Endothelial cell of umbilical vein (primary cell): ENCODE results near the gene DTWD2. TPM values are rescaled to one million over a fixed set of nuclear protein-coding genes. Genes with fewer than 3 reads are reported as not detected.

Experiments
- BruUV-seq: library from RNA; stranded (reverse); fragments of 400-500 nt; replicated peaks from 2 replicates; lab custom pipeline; 2021; lab: Mats Ljungman, UMichigan
- CTCF ChIA-PET: fragments of 300-600, 350-600 bp; sonication (Branson Sonifier 250); formaldehyde crosslinking; loops from one replicate; lab custom pipeline; 2021; ENCODE audit warnings: antibody characterized with exemption, inconsistent platforms; lab: Charles Lee
- POLR2A ChIA-PET: fragments of 300-600, 350-600 bp; sonication (Branson Sonifier 250); formaldehyde crosslinking; loops from one replicate; lab custom pipeline; 2021; ENCODE audit warnings: antibody characterized with exemption, inconsistent platforms; lab: Charles Lee
- DNase-seq: peaks from one replicate; pipeline ENCODE4 v3.0.0-alpha.2; 2011; ENCODE audit warnings: low read depth, low spot score
- FAIRE-seq: peaks from 2 replicates; lab custom pipeline; 2011; peaks lifted over from hg19 to GRCh38; lab: Jason Lieb, UNC
- H2AFZ ChIP-seq: 2 replicates; pipeline ENCODE4 v1.6.0; 2012; ENCODE audit warnings: low read depth, low read length, control low read depth, inconsistent platforms
- H3K27ac ChIP-seq: 2 replicates; pipeline ENCODE4 v1.5.1; 2011; ENCODE audit warnings: low read depth, mild to moderate bottlenecking, control low read depth, low read length, moderate library complexity; ENCODE audit not compliant: insufficient read depth
- H3K27me3 ChIP-seq, 2 experiments: 2 replicates each; pipeline versions ENCODE4 v1.6.0 to v1.6.1; 2011; ENCODE audit warnings: low read length in 2 of 2, mixed read lengths in 1 of 2; ENCODE audit not compliant: control insufficient read depth in 2 of 2, insufficient read depth in 2 of 2
- H3K36me3 ChIP-seq, 2 experiments: 2 replicates in 1 of 2; 3 replicates in 1 of 2; pipeline ENCODE4 v1.5.1; 2011; ENCODE audit warnings: low read length in 2 of 2, mild to moderate bottlenecking in 1 of 2, moderate library complexity in 1 of 2; ENCODE audit not compliant: control insufficient read depth in 2 of 2, insufficient read depth in 2 of 2; ENCODE audit errors: extremely low read depth in 1 of 2
- H3K4me1 ChIP-seq: 3 replicates; pipeline ENCODE4 v1.5.1; 2011; ENCODE audit warnings: mild to moderate bottlenecking, low read length; ENCODE audit not compliant: control insufficient read depth, insufficient read depth; ENCODE audit errors: extremely low read depth
- H3K4me2 ChIP-seq: 2 replicates; pipeline ENCODE4 v1.6.1; 2011; ENCODE audit warnings: low read length, control low read depth, mixed read lengths; ENCODE audit not compliant: insufficient read depth
- H3K4me3 ChIP-seq, 3 experiments: fragments of 200-600 bp in 1 of 3; sonication (generic), shearing (Covaris generic) in 1 of 3; replicated peaks in 1 of 3; 2 replicates each; pipeline ENCODE4 v1.5.1; 2011 to 2016; ENCODE audit warnings: control low read depth in 3 of 3, low read length in 3 of 3, mild to moderate bottlenecking in 2 of 3, inconsistent platforms in 1 of 3, low read depth in 1 of 3, moderate library complexity in 1 of 3; ENCODE audit not compliant: insufficient read depth in 1 of 3
- H3K79me2 ChIP-seq: 2 replicates; pipeline ENCODE4 v1.6.0; 2012; ENCODE audit warnings: low read length, inconsistent platforms; ENCODE audit not compliant: control insufficient read depth, insufficient read depth
- H3K9ac ChIP-seq: replicated peaks from 2 replicates; pipeline ENCODE3; 2011; ENCODE audit warnings: low read length, control low read depth; ENCODE audit not compliant: insufficient read depth; ENCODE audit errors: extremely low read depth
- H3K9me1 ChIP-seq: replicated peaks from 3 replicates; pipeline ENCODE4 v1.6.0; 2011; ENCODE audit warnings: mild to moderate bottlenecking, low read length; ENCODE audit not compliant: control insufficient read depth, insufficient read depth; ENCODE audit errors: extremely low read depth
- H3K9me3 ChIP-seq: replicated peaks from 2 replicates; pipeline ENCODE4 v1.5.1; 2012; ENCODE audit warnings: low read length, inconsistent platforms; ENCODE audit not compliant: control insufficient read depth, insufficient read depth
- H4K20me1 ChIP-seq: replicated peaks from 2 replicates; pipeline ENCODE3; 2011; ENCODE audit warnings: mild to moderate bottlenecking, low read length; ENCODE audit not compliant: control insufficient read depth, insufficient read depth; ENCODE audit errors: extremely low read depth
- EZH2 ChIP-seq: IDR thresholded peaks from 2 replicates; pipeline ENCODE4 v1.6.1; 2012; ENCODE audit warnings: borderline replicate concordance, low read depth, mild to moderate bottlenecking, moderate library complexity, low read length, inconsistent platforms; ENCODE audit not compliant: severe bottlenecking
- FOS ChIP-seq: IDR thresholded peaks from 2 replicates; pipeline ENCODE4 v1.6.1; 2011; ENCODE audit warnings: mild to moderate bottlenecking, low read length, moderate library complexity, borderline replicate concordance; ENCODE audit not compliant: insufficient read depth
- GATA2 ChIP-seq: IDR thresholded peaks from 2 replicates; pipeline ENCODE4 v1.7.0; 2011; ENCODE audit warnings: low read depth, mild to moderate bottlenecking, moderate library complexity, mixed read lengths, low read length; ENCODE audit not compliant: insufficient read length, insufficient read depth
- JUN ChIP-seq: IDR thresholded peaks from 2 replicates; pipeline ENCODE4 v1.6.1; 2011; ENCODE audit warnings: borderline replicate concordance, low read depth; ENCODE audit not compliant: insufficient read length, insufficient read depth
- MYC ChIP-seq: IDR thresholded peaks from one replicate; pipeline ENCODE4 v1.6.1; 2011; ENCODE audit warnings: mild to moderate bottlenecking, low read depth, low read length
- POLR2A ChIP-seq: IDR thresholded peaks from 2 replicates; pipeline ENCODE4 v1.6.1; 2012; ENCODE audit warnings: low read depth, mild to moderate bottlenecking, control low read depth, low read length
- POLR2AphosphoS5 ChIP-seq: IDR thresholded peaks from 2 replicates; pipeline ENCODE4 v1.6.1; 2012; ENCODE audit warnings: low read depth, mild to moderate bottlenecking, control low read depth, low read length, moderate library complexity; ENCODE audit not compliant: insufficient read depth
- dilution Hi-C: fragments of 300-500 bp; cut with MboI; formaldehyde crosslinking; loops from one replicate; pipeline ENCODE4 v1.15.0; 2019; ENCODE audit warnings: low sequenced_read_pairs; ENCODE audit not compliant: extremely low pct_ligation_motif_present
- intact Hi-C: fragments of 100-400 bp; cut with micrococcal nuclease; formaldehyde crosslinking; loops from one replicate; pipeline ENCODE4 v1.10.0; 2022
- polyA plus RNA-seq, 4 experiments: library from polyadenylated mRNA; depleted of rRNA in 3 of 4; stranded (reverse) in 3 of 4; unstranded in 1 of 4; fragments of >200 nt; gene quantifications; 2 replicates each; pipeline versions ENCODE4 v1.2.1 to v1.2.3, GENCODE V29; 2011 to 2012; ENCODE audit warnings: missing spikeins in 1 of 4
- total RNA-seq: library from RNA; stranded (reverse); gene quantifications from 2 replicates; pipeline ENCODE4 v1.2.3, GENCODE V29; 2021
- TF ChIP-seq, protein P1 (sequence below): IDR thresholded peaks from 2 replicates; pipeline ENCODE4 v1.6.1; 2011; ENCODE audit not compliant: insufficient read depth, insufficient read length

Gene DTWD2
- total and polyA plus RNA-seq, 2 donors (not counting 3 experiments of a cell fraction or from before 2014, with no cell fraction given): 0.99 to 1.1 TPM

DNA sequence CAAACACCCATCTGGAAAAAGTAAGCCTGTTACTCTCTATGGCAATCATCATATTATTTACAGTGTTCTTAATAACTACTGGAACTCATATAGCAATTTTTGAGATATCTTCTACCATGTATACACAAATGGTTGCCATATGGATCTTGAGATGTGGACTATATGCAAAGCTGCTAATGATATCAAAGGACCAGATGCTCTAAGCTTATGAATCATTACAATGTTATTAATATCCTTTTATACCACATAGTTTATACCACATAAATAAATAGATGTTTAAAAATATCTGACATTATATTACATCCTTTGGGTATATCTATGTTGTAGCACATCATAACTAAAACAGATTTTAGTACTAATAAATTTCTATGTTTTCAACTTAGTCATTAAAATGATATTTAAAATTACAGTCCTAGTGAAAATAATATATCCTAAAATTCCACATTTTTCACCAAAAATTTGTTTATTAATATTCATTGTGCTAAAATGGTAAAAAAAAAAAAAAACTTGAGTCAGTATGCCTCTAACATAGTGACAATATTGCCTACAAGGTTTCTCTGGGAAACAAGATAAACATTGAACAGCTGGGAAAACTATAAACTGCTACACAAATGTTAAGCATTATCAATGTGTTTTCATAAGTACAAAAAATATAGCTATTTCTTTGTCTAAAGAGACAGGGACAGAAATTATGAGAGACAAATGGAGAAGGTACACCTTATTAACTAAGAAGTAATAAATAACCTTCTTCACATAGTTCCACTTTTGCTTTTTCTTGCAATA, 85.5 kb downstream of the DTWD2 start:
- POLR2A ChIA-PET: no interaction called here
- no peak overlapping the region for H3K27ac ChIP-seq

DNA sequence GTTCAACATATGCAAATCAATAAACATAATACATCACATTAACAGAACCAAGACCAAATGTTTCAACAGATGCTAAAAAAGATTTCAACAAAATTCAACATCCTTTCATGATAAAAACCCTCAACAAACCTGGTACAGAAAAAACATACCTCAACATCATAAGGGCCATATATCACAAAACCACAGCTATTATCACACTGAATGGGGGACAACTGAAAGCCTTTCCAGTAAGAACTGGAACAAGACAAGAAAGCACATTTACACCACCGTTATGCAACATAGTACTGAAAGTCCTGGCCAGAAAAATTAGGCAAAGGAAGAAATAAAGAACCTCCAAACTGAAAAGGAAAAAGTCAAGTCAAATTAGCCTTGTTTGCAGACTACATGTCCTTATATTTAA, 93.6 kb downstream of the DTWD2 start:
- ChIA-PET CTCF (interaction anchor here (1.7 kb wide), 1 partner anchor 11 kb away, joined by 5 read pairs; no protein-coding TSS in a partner anchor), POLR2A (no interaction called here)
- intact Hi-C loops (no loop called here), dilution Hi-C loops (no loop called here)
- TF ChIP-seq GATA2 (no peak), POLR2A (no peak), MYC (no peak), FOS (no peak), EZH2 (no peak)
- DNase-seq (no peak), FAIRE-seq (no peak)
- H3K27ac ChIP-seq: no peak overlapping the region
- H4K20me1 ChIP-seq: no peaks in the 10 kb centered on the region
- no peaks in the 10 kb centered on the region for H3K27me3 ChIP-seq
- no peaks in the 10 kb centered on the region for H3K9me3 ChIP-seq
- H3K36me3 ChIP-seq: no peaks in the 10 kb centered on the region
- H3K9me1 ChIP-seq: no peaks in the 10 kb centered on the region
- no TSS peak for BruUV-seq
- no peak overlapping the region for H3K9ac ChIP-seq
- H3K79me2 ChIP-seq: no peaks in the 10 kb centered on the region
- no peak overlapping the region for H2AFZ ChIP-seq
- H3K4me3 ChIP-seq: no peak overlapping the region
- H3K4me2 ChIP-seq: no peak overlapping the region
- no peaks in the 10 kb centered on the region for H3K4me1 ChIP-seq

More for the DNA sequence above, 85.5 kb downstream of the DTWD2 start:
- Histone ChIP-seq H3K4me3 (no peak overlapping the region), H3K9ac (no peak overlapping the region), H4K20me1 (no peaks in the 10 kb centered on the region), H3K4me2 (no peak overlapping the region), H3K79me2 (no peaks in the 10 kb centered on the region), H3K4me1 (no peaks in the 10 kb centered on the region), H3K27me3 (no peaks in the 10 kb centered on the region), H3K9me1 (no peaks in the 10 kb centered on the region), H3K36me3 (no peaks in the 10 kb centered on the region), H3K9me3 (no peaks in the 10 kb centered on the region), H2AFZ (no peak overlapping the region)
- no TSS peak for BruUV-seq
- TF ChIP-seq GATA2 (no peak), FOS (no peak), POLR2AphosphoS5 (no peak), JUN (no peak), POLR2A (no peak), MYC (no peak), EZH2 (no peak)
- TF ChIP-seq, protein P1, sequence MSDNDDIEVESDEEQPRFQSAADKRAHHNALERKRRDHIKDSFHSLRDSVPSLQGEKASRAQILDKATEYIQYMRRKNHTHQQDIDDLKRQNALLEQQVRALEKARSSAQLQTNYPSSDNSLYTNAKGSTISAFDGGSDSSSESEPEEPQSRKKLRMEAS: no peak
- intact Hi-C loops: no loop called here
- FAIRE-seq: no peak
- dilution Hi-C loops: no loop called here
- no peak for DNase-seq
- CTCF ChIA-PET: interaction anchor here (0.8 kb wide), 1 partner anchor 10 kb away, joined by 3 read pairs; no protein-coding TSS in a partner anchor
